ENCODE results near the gene COMT. TPM values are rescaled to one million over a fixed set of nuclear protein-coding genes. Genes with fewer than 3 reads are reported as not detected.

Gene COMT
- total RNA-seq, 5 donors from 2014 or later (not counting 1 experiment from before 2014, with no cell fraction given) = 30.6 to 53.1 (median 50.5) TPM

- no peak for ATAC-seq (replicated peaks in 1 of 4)
- no peaks in the 10 kb centered on the region for H3K36me3 Mint-ChIP-seq
- no peak for DNase-seq
- Histone ChIP-seq H3K9me3 (no peaks in the 10 kb centered on the region), H3K27ac (ENCODE audit: low read length) (no peak overlapping the region), H3K4me3 (ENCODE audit: control insufficient read depth in 1 of 2, extremely low read depth in 1 of 2, low read length in 1 of 2) (no peak overlapping the region), H3K36me3 (ENCODE audit: control insufficient read depth in 2 of 2, extremely low read depth in 1 of 2, insufficient read depth in 1 of 2, low read length in 1 of 2) (no peaks in the 10 kb centered on the region), H3K27me3 (replicated peaks in 1 of 2; ENCODE audit: control insufficient read depth in 2 of 2, extremely low read depth in 1 of 2, insufficient read depth in 2 of 2, low read length in 1 of 2) (peaks cover 0 to 25% of the 10 kb centered on the region in 2 experiments), H3K4me1 (ENCODE audit: control insufficient read depth in 1 of 2, extremely low read depth in 1 of 2, insufficient read depth in 2 of 2, low read length in 2 of 2) (no peaks in the 10 kb centered on the region)
- CTCF ChIA-PET = no interaction called here
- POLR2A ChIA-PET = no interaction called here
- H3K9me3 Mint-ChIP-seq = no peaks in the 10 kb centered on the region
- no peak overlapping the region for H3K4me3 Mint-ChIP-seq
- no peaks in the 10 kb centered on the region for H3K4me1 Mint-ChIP-seq
- WGBS (ENCODE audit: insufficient coverage) = 77% methylated on average over 11 of the region's 12 CpGs
- no peak overlapping the region for H3K27ac Mint-ChIP-seq
- H3K27me3 Mint-ChIP-seq = no peaks in the 10 kb centered on the region
Observed at GRCh38 chr22:19996694-19997384, 55.3 kb downstream of the COMT start.

- no peak overlapping the region for H3K27ac ChIP-seq (ENCODE audit: low read length)
- peaks cover 0 to 23% of the 10 kb centered on the region in 2 experiments for H3K27me3 ChIP-seq (replicated peaks in 1 of 2; ENCODE audit: control insufficient read depth in 2 of 2, extremely low read depth in 1 of 2, insufficient read depth in 2 of 2, low read length in 1 of 2)
- ATAC-seq (replicated peaks in 1 of 4) (no peak), DNase-seq (no peak)
- 81% methylated on average over 15 of the region's 19 CpGs for WGBS (ENCODE audit: insufficient coverage)
- H3K4me1 Mint-ChIP-seq = no peaks in the 10 kb centered on the region
- H3K4me1 ChIP-seq (ENCODE audit: control insufficient read depth in 1 of 2, extremely low read depth in 1 of 2, insufficient read depth in 2 of 2, low read length in 2 of 2) = no peaks in the 10 kb centered on the region
- no peaks in the 10 kb centered on the region for H3K9me3 ChIP-seq
- ChIA-PET CTCF (no interaction called here), POLR2A (no interaction called here)
- H3K4me3 ChIP-seq (ENCODE audit: control insufficient read depth in 1 of 2, extremely low read depth in 1 of 2, low read length in 1 of 2) = no peak overlapping the region
- no peak overlapping the region for H3K4me3 Mint-ChIP-seq
- H3K36me3 Mint-ChIP-seq = no peaks in the 10 kb centered on the region
- no peak overlapping the region for H3K27ac Mint-ChIP-seq
- no peaks in the 10 kb centered on the region for H3K36me3 ChIP-seq (ENCODE audit: control insufficient read depth in 2 of 2, extremely low read depth in 1 of 2, insufficient read depth in 1 of 2, low read length in 1 of 2)
- H3K27me3 Mint-ChIP-seq = no peaks in the 10 kb centered on the region
- H3K9me3 Mint-ChIP-seq = no peaks in the 10 kb centered on the region
Observed at GRCh38 chr22:19997561-19998231, 56.1 kb downstream of the COMT start.

- 59% methylated on average over 13 of the region's 16 CpGs for WGBS (ENCODE audit: insufficient coverage)
- no peaks in the 10 kb centered on the region for H3K36me3 Mint-ChIP-seq
- Histone ChIP-seq H3K4me3 (ENCODE audit: control insufficient read depth in 1 of 2, extremely low read depth in 1 of 2, low read length in 1 of 2) (no peak overlapping the region), H3K27me3 (replicated peaks in 1 of 2; ENCODE audit: control insufficient read depth in 2 of 2, extremely low read depth in 1 of 2, insufficient read depth in 2 of 2, low read length in 1 of 2) (peaks cover 0 to 16% of the 10 kb centered on the region in 2 experiments), H3K9me3 (no peaks in the 10 kb centered on the region), H3K27ac (ENCODE audit: low read length) (no peak overlapping the region), H3K4me1 (ENCODE audit: control insufficient read depth in 1 of 2, extremely low read depth in 1 of 2, insufficient read depth in 2 of 2, low read length in 2 of 2) (no peaks in the 10 kb centered on the region), H3K36me3 (ENCODE audit: control insufficient read depth in 2 of 2, extremely low read depth in 1 of 2, insufficient read depth in 1 of 2, low read length in 1 of 2) (no peaks in the 10 kb centered on the region)
- ChIA-PET CTCF (no interaction called here), POLR2A (no interaction called here)
- ATAC-seq (replicated peaks in 1 of 4) = no peak
- no peak overlapping the region for H3K27ac Mint-ChIP-seq
- H3K4me1 Mint-ChIP-seq = no peaks in the 10 kb centered on the region
- H3K9me3 Mint-ChIP-seq = peaks cover 2 to 7% (median 5%) of the 10 kb centered on the region in 3 donors
- DNase-seq = no peak
- no peaks in the 10 kb centered on the region for H3K27me3 Mint-ChIP-seq
- H3K4me3 Mint-ChIP-seq = no peak overlapping the region
Observed at GRCh38 chr22:19998232-19998951, 56.8 kb downstream of the COMT start.

- no peak overlapping the region for H3K4me3 ChIP-seq (ENCODE audit: control insufficient read depth in 1 of 2, extremely low read depth in 1 of 2, low read length in 1 of 2)
- Mint-ChIP-seq H3K27me3 (no peaks in the 10 kb centered on the region), H3K9me3 (peaks cover 6 to 15% (median 12%) of the 10 kb centered on the region in 3 donors), H3K4me1 (no peaks in the 10 kb centered on the region), H3K4me3 (no peak overlapping the region), H3K27ac (no peak overlapping the region), H3K36me3 (no peaks in the 10 kb centered on the region)
- no peaks in the 10 kb centered on the region for H3K9me3 ChIP-seq
- POLR2A ChIA-PET = no interaction called here
- H3K36me3 ChIP-seq (ENCODE audit: control insufficient read depth in 2 of 2, extremely low read depth in 1 of 2, insufficient read depth in 1 of 2, low read length in 1 of 2) = no peaks in the 10 kb centered on the region
- CTCF ChIA-PET = no interaction called here
- no peaks in the 10 kb centered on the region for H3K4me1 ChIP-seq (ENCODE audit: control insufficient read depth in 1 of 2, extremely low read depth in 1 of 2, insufficient read depth in 2 of 2, low read length in 2 of 2)
- ATAC-seq (replicated peaks in 1 of 4) (no peak), DNase-seq (no peak)
- H3K27ac ChIP-seq (ENCODE audit: low read length) = no peak overlapping the region
- WGBS (ENCODE audit: insufficient coverage) = 90% methylated on average over 4 of the region's 8 CpGs
- H3K27me3 ChIP-seq (replicated peaks in 1 of 2; ENCODE audit: control insufficient read depth in 2 of 2, extremely low read depth in 1 of 2, insufficient read depth in 2 of 2, low read length in 1 of 2) = peaks cover 0 to 14% of the 10 kb centered on the region in 2 experiments
Observed at GRCh38 chr22:19998991-19999820, 57.6 kb downstream of the COMT start.

- no peaks in the 10 kb centered on the region for H3K36me3 ChIP-seq (ENCODE audit: control insufficient read depth in 2 of 2, extremely low read depth in 1 of 2, insufficient read depth in 1 of 2, low read length in 1 of 2)
- no peak for ATAC-seq (replicated peaks in 1 of 4)
- ChIA-PET CTCF (no interaction called here), POLR2A (no interaction called here)
- WGBS (ENCODE audit: insufficient coverage) = 91% methylated on average over 3 of the region's 14 CpGs
- H3K27me3 ChIP-seq (replicated peaks in 1 of 2; ENCODE audit: control insufficient read depth in 2 of 2, extremely low read depth in 1 of 2, insufficient read depth in 2 of 2, low read length in 1 of 2) = peaks cover 0 to 14% of the 10 kb centered on the region in 2 experiments
- DNase-seq = no peak
- no peaks in the 10 kb centered on the region for H3K36me3 Mint-ChIP-seq
- H3K27me3 Mint-ChIP-seq = no peaks in the 10 kb centered on the region
- no peaks in the 10 kb centered on the region for H3K9me3 ChIP-seq
- H3K4me1 Mint-ChIP-seq = no peaks in the 10 kb centered on the region
- peaks cover 11 to 19% (median 15%) of the 10 kb centered on the region in 3 donors for H3K9me3 Mint-ChIP-seq
- H3K27ac ChIP-seq (ENCODE audit: low read length) = no peak overlapping the region
- H3K4me3 ChIP-seq (ENCODE audit: control insufficient read depth in 1 of 2, extremely low read depth in 1 of 2, low read length in 1 of 2) = no peak overlapping the region
- no peak overlapping the region for H3K4me3 Mint-ChIP-seq
- no peak overlapping the region for H3K27ac Mint-ChIP-seq
- no peaks in the 10 kb centered on the region for H3K4me1 ChIP-seq (ENCODE audit: control insufficient read depth in 1 of 2, extremely low read depth in 1 of 2, insufficient read depth in 2 of 2, low read length in 2 of 2)
Observed at GRCh38 chr22:20000246-20001081, 58.9 kb downstream of the COMT start.

Measured in T-cell (primary cell).